ENCODE measurements around the gene GNAI3. TPM values are rescaled to one million over a fixed set of nuclear protein-coding genes. Genes with fewer than 3 reads are reported as not detected.

GNAI3 gene
- total and polyA plus RNA-seq, 2 donors (not counting 1 experiment from before 2014, with no cell fraction given), result 11.4 to 14.4 TPM

- Histone ChIP-seq H3K9ac (ENCODE audit: insufficient read depth, low read length) (no peak overlapping the region), H3K9me3 (ENCODE audit: control insufficient read depth, insufficient read depth, low read depth, low read length) (no peaks in the 10 kb centered on the region), H3K79me2 (ENCODE audit: control insufficient read depth, insufficient read depth, low read length) (no peaks in the 10 kb centered on the region), H3K36me3 (ENCODE audit: control insufficient read depth, insufficient read depth, low read length) (peaks cover 5% of the 10 kb centered on the region), H3K4me1 (ENCODE audit: control insufficient read depth, extremely low read depth, insufficient read depth, low read length) (peaks cover 10% of the 10 kb centered on the region), H4K20me1 (ENCODE audit: control insufficient read depth, extremely low read depth, insufficient read depth, low read length) (no peaks in the 10 kb centered on the region), H3K4me2 (ENCODE audit: extremely low read depth, insufficient read depth, low read length) (no peak overlapping the region), H2AFZ (ENCODE audit: low read length) (no peak overlapping the region), H3K27me3 (ENCODE audit: control insufficient read depth, insufficient read depth, low read length) (no peaks in the 10 kb centered on the region), H3K4me3 (replicated peaks in 1 of 4; ENCODE audit: control extremely low read depth in 1 of 4, insufficient read depth in 1 of 4, low read depth in 3 of 4, low read length in 4 of 4) (no peak overlapping the region), H3K27ac (ENCODE audit: insufficient read depth, low read length) (no peak overlapping the region)
- DNase-seq (ENCODE audit: low read depth in 2 of 2), result no peak
- no peak for TF ChIP-seq EZH2 (IDR thresholded peaks at IDR 0.05; ENCODE audit: low read length, missing control alignments)
- TF ChIP-seq CTCF (conservative IDR thresholded peaks at IDR 0.05 in 1 of 2, IDR thresholded peaks at IDR 0.05 in 1 of 2; ENCODE audit: low read depth in 1 of 2, low read length in 2 of 2), result no peak
Measured at GRCh38 chr1:109637446-109637845, 89.0 kb downstream of the GNAI3 start.

DNA sequence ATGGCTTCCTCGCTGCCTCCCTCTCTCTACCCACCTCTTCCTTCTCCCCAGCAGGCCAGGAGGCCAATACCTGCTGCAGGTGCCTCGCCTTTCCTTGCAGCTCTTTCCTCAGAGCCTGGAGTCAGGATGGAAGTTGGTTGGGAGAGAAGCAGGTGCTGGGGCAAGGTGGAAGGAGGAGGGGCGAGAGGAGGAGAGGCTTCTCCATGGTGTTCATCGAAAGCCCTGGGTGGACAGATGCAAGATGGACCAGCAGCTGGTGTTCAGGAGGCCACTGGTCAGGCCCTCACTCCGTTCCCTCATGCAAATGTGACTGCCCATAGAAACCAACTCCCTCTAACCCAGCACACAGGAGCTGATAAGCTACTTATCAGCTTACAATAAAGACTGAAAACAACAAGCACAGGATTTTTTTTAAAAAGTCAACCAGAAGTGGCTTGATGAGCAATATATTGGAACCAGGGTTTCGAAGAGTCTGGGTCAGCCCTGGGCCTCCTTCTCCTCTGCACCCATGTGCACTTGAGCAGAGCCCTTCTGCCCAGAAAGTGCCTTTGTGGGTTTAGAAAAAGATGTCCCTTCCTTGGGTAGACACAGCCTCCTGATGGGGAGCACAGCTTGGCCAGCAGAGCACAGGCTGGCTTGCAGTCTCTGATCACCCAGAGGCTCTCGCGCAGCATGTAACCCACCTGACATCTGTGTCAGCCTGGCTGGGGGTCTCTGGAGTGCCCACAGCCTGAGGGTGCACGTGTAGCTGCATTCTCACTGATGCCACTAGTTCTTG lies 90.8 kb downstream of the GNAI3 start:
- Histone ChIP-seq H4K20me1 (ENCODE audit: control insufficient read depth, extremely low read depth, insufficient read depth, low read length) (no peaks in the 10 kb centered on the region), H3K4me1 (ENCODE audit: control insufficient read depth, extremely low read depth, insufficient read depth, low read length) (peaks cover 10% of the 10 kb centered on the region), H3K9ac (ENCODE audit: insufficient read depth, low read length) (no peak overlapping the region), H3K79me2 (ENCODE audit: control insufficient read depth, insufficient read depth, low read length) (no peaks in the 10 kb centered on the region), H3K36me3 (ENCODE audit: control insufficient read depth, insufficient read depth, low read length) (no peaks in the 10 kb centered on the region), H3K27ac (ENCODE audit: insufficient read depth, low read length) (no peak overlapping the region), H2AFZ (ENCODE audit: low read length) (no peak overlapping the region), H3K4me2 (ENCODE audit: extremely low read depth, insufficient read depth, low read length) (no peak overlapping the region), H3K9me3 (ENCODE audit: control insufficient read depth, insufficient read depth, low read depth, low read length) (no peaks in the 10 kb centered on the region), H3K4me3 (replicated peaks in 1 of 4; ENCODE audit: control extremely low read depth in 1 of 4, insufficient read depth in 1 of 4, low read depth in 3 of 4, low read length in 4 of 4) (no peak overlapping the region), H3K27me3 (ENCODE audit: control insufficient read depth, insufficient read depth, low read length) (no peaks in the 10 kb centered on the region)
- DNase-seq (ENCODE audit: low read depth in 2 of 2), result no peak
- TF ChIP-seq CTCF (conservative IDR thresholded peaks at IDR 0.05 in 1 of 2, IDR thresholded peaks at IDR 0.05 in 1 of 2; ENCODE audit: low read depth in 1 of 2, low read length in 2 of 2) (no peak), EZH2 (IDR thresholded peaks at IDR 0.05; ENCODE audit: low read length, missing control alignments) (no peak)

GRCh38 chr1:109639841-109640184 lies 91.4 kb downstream of the GNAI3 start:
- Histone ChIP-seq H2AFZ (ENCODE audit: low read length) (no peak overlapping the region), H3K4me3 (replicated peaks in 1 of 4; ENCODE audit: control extremely low read depth in 1 of 4, insufficient read depth in 1 of 4, low read depth in 3 of 4, low read length in 4 of 4) (no peak overlapping the region), H3K4me1 (ENCODE audit: control insufficient read depth, extremely low read depth, insufficient read depth, low read length) (peaks cover 10% of the 10 kb centered on the region), H3K27me3 (ENCODE audit: control insufficient read depth, insufficient read depth, low read length) (no peaks in the 10 kb centered on the region), H3K27ac (ENCODE audit: insufficient read depth, low read length) (no peak overlapping the region), H3K9me3 (ENCODE audit: control insufficient read depth, insufficient read depth, low read depth, low read length) (no peaks in the 10 kb centered on the region), H3K36me3 (ENCODE audit: control insufficient read depth, insufficient read depth, low read length) (no peaks in the 10 kb centered on the region), H4K20me1 (ENCODE audit: control insufficient read depth, extremely low read depth, insufficient read depth, low read length) (no peaks in the 10 kb centered on the region), H3K9ac (ENCODE audit: insufficient read depth, low read length) (no peak overlapping the region), H3K4me2 (ENCODE audit: extremely low read depth, insufficient read depth, low read length) (no peak overlapping the region), H3K79me2 (ENCODE audit: control insufficient read depth, insufficient read depth, low read length) (no peaks in the 10 kb centered on the region)
- DNase-seq (ENCODE audit: low read depth in 2 of 2), result no peak
- TF ChIP-seq EZH2 (IDR thresholded peaks at IDR 0.05; ENCODE audit: low read length, missing control alignments) (no peak), CTCF (conservative IDR thresholded peaks at IDR 0.05 in 1 of 2, IDR thresholded peaks at IDR 0.05 in 1 of 2; ENCODE audit: low read depth in 1 of 2, low read length in 2 of 2) (no peak)
